ENCODE data around the gene HAUS3.
A peak's percentile ranks its signal among the peaks of the same experiment; 100 is the strongest.

HAUS3 gene

GRCh38 chr4:2255501-2256155 is 13.7 kb upstream of the HAUS3 start:
- no peak for TF ChIP-seq EZH2 (IDR thresholded peaks at IDR 0.05; ENCODE audit: borderline replicate concordance, low read depth, low read length, severe bottlenecking)
- TF ChIP-seq, protein P1, sequence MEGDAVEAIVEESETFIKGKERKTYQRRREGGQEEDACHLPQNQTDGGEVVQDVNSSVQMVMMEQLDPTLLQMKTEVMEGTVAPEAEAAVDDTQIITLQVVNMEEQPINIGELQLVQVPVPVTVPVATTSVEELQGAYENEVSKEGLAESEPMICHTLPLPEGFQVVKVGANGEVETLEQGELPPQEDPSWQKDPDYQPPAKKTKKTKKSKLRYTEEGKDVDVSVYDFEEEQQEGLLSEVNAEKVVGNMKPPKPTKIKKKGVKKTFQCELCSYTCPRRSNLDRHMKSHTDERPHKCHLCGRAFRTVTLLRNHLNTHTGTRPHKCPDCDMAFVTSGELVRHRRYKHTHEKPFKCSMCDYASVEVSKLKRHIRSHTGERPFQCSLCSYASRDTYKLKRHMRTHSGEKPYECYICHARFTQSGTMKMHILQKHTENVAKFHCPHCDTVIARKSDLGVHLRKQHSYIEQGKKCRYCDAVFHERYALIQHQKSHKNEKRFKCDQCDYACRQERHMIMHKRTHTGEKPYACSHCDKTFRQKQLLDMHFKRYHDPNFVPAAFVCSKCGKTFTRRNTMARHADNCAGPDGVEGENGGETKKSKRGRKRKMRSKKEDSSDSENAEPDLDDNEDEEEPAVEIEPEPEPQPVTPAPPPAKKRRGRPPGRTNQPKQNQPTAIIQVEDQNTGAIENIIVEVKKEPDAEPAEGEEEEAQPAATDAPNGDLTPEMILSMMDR (IDR thresholded peaks at IDR 0.05; ENCODE audit: borderline replicate concordance, extremely low read depth, low read length, poor library complexity, severe bottlenecking) = no peak
- no peak overlapping the region for H3K27ac ChIP-seq (ENCODE audit: low read length)
- H3K9me3 ChIP-seq (ENCODE audit: insufficient read depth, low read length, severe bottlenecking) = no peaks in the 10 kb centered on the region
- no peaks in the 10 kb centered on the region for H3K27me3 ChIP-seq (ENCODE audit: insufficient read depth, low read length, poor library complexity)
- H3K4me3 ChIP-seq (ENCODE audit: low read depth in 1 of 2, low read length in 2 of 2) = no peak overlapping the region
- peaks cover 75% of the 10 kb centered on the region for H3K36me3 ChIP-seq (ENCODE audit: insufficient read depth, low read length)
- ATAC-seq (ENCODE audit: insufficient read depth, low read depth) = no peak
- H3K9ac ChIP-seq (ENCODE audit: low read depth, low read length) = no peak overlapping the region
- DNase-seq = peak; percentile 2
- H3K4me2 ChIP-seq (ENCODE audit: insufficient read depth, low read length) = no peak overlapping the region
- H3K4me1 ChIP-seq (ENCODE audit: insufficient read depth, low read length) = peaks cover 16% of the 10 kb centered on the region
- no peak overlapping the region for H2AFZ ChIP-seq (ENCODE audit: low read depth, low read length)
- H4K20me1 ChIP-seq (ENCODE audit: insufficient read depth, low read length) = peaks cover 71% of the 10 kb centered on the region
- peaks cover 23% of the 10 kb centered on the region for H3K79me2 ChIP-seq (ENCODE audit: insufficient read depth, low read length)

- no peaks in the 10 kb centered on the region for H3K27me3 ChIP-seq (ENCODE audit: insufficient read depth, low read length, poor library complexity)
- ATAC-seq (ENCODE audit: insufficient read depth, low read depth) (no peak), DNase-seq (no peak)
- H3K27ac ChIP-seq (ENCODE audit: low read length) = no peak overlapping the region
- H3K4me1 ChIP-seq (ENCODE audit: insufficient read depth, low read length) = peaks cover 9% of the 10 kb centered on the region
- TF ChIP-seq, protein P1 (IDR thresholded peaks at IDR 0.05; ENCODE audit: borderline replicate concordance, extremely low read depth, low read length, poor library complexity, severe bottlenecking) = no peak
- TF ChIP-seq EZH2 (IDR thresholded peaks at IDR 0.05; ENCODE audit: borderline replicate concordance, low read depth, low read length, severe bottlenecking) = no peak
- peaks cover 76% of the 10 kb centered on the region for H3K36me3 ChIP-seq (ENCODE audit: insufficient read depth, low read length)
- H2AFZ ChIP-seq (ENCODE audit: low read depth, low read length) = no peak overlapping the region
- peaks cover 65% of the 10 kb centered on the region for H4K20me1 ChIP-seq (ENCODE audit: insufficient read depth, low read length)
- H3K9ac ChIP-seq (ENCODE audit: low read depth, low read length) = no peak overlapping the region
- H3K9me3 ChIP-seq (ENCODE audit: insufficient read depth, low read length, severe bottlenecking) = no peaks in the 10 kb centered on the region
- H3K4me2 ChIP-seq (ENCODE audit: insufficient read depth, low read length) = no peak overlapping the region
- no peak overlapping the region for H3K4me3 ChIP-seq (ENCODE audit: low read depth in 1 of 2, low read length in 2 of 2)
- peaks cover 16% of the 10 kb centered on the region for H3K79me2 ChIP-seq (ENCODE audit: insufficient read depth, low read length)
Observed at GRCh38 chr4:2254665-2255500, 13.0 kb upstream of the HAUS3 start.

- peaks cover 2% of the 10 kb centered on the region; the same call in 1 of the 2 replicates for H3K79me2 ChIP-seq (ENCODE audit: insufficient read depth, low read length)
- DNase-seq (peak; percentile 3), ATAC-seq (ENCODE audit: insufficient read depth, low read depth) (no peak)
- H2AFZ ChIP-seq (ENCODE audit: low read depth, low read length) = no peak overlapping the region
- no peaks in the 10 kb centered on the region for H3K9me3 ChIP-seq (ENCODE audit: insufficient read depth, low read length, severe bottlenecking)
- H3K4me1 ChIP-seq (ENCODE audit: insufficient read depth, low read length) = no peaks in the 10 kb centered on the region
- H3K36me3 ChIP-seq (ENCODE audit: insufficient read depth, low read length) = peaks cover 68% of the 10 kb centered on the region
- H3K4me2 ChIP-seq (ENCODE audit: insufficient read depth, low read length) = no peak overlapping the region
- H3K27ac ChIP-seq (ENCODE audit: low read length) = no peak overlapping the region
- no peak overlapping the region for H3K4me3 ChIP-seq (ENCODE audit: low read depth in 1 of 2, low read length in 2 of 2)
- H3K27me3 ChIP-seq (ENCODE audit: insufficient read depth, low read length, poor library complexity) = no peaks in the 10 kb centered on the region
- peaks cover 54% of the 10 kb centered on the region for H4K20me1 ChIP-seq (ENCODE audit: insufficient read depth, low read length)
- no peak overlapping the region for H3K9ac ChIP-seq (ENCODE audit: low read depth, low read length)
- TF ChIP-seq EZH2 (IDR thresholded peaks at IDR 0.05; ENCODE audit: borderline replicate concordance, low read depth, low read length, severe bottlenecking) = no peak
- TF ChIP-seq, protein P1 (IDR thresholded peaks at IDR 0.05; ENCODE audit: borderline replicate concordance, extremely low read depth, low read length, poor library complexity, severe bottlenecking) = no peak
Observed at GRCh38 chr4:2253160-2254084, 11.5 kb upstream of the HAUS3 start.
